Measurements from ENCODE around the gene KIF26A.

The KIF26A gene

GRCh38 chr14:104104076-104104901, 34.1 kb upstream of the KIF26A start:
- no peaks in the 10 kb centered on the region for H3K36me3 ChIP-seq (ENCODE audit: control insufficient read depth in 2 of 2, insufficient read depth in 1 of 2, low read length in 2 of 2)
- H3K27ac ChIP-seq (ENCODE audit: extremely low read depth, low read depth, low read length) = no peak overlapping the region
- ChIA-PET POLR2A (no interaction called here), CTCF (interaction anchor here (1.4 kb wide), 1 partner anchor 10 kb away, joined by 3 read pairs; no protein-coding TSS in a partner anchor)
- TF ChIP-seq ZFHX2 (tag by site-specific recombination; conservative IDR thresholded peaks at IDR 0.05) = peak; percentile 21; the same call in 1 of the 2 replicates
- TF ChIP-seq ZNF514 (tag by site-specific recombination; IDR thresholded peaks at IDR 0.05) = no peak
- no peaks in the 10 kb centered on the region for H3K4me1 ChIP-seq (ENCODE audit: control insufficient read depth, insufficient read depth, low read length)
- H3K9me3 ChIP-seq (ENCODE audit: control insufficient read depth, insufficient read depth, low read depth, low read length) = no peaks in the 10 kb centered on the region
- H3K4me3 ChIP-seq (ENCODE audit: low read depth, low read length) = no peak overlapping the region

GRCh38 chr14:104105071-104105821, 33.1 kb upstream of the KIF26A start:
- Histone ChIP-seq H3K9me3 (ENCODE audit: control insufficient read depth, insufficient read depth, low read depth, low read length) (no peaks in the 10 kb centered on the region), H3K27ac (ENCODE audit: extremely low read depth, low read depth, low read length) (no peak overlapping the region), H3K4me1 (ENCODE audit: control insufficient read depth, insufficient read depth, low read length) (no peaks in the 10 kb centered on the region), H3K36me3 (ENCODE audit: control insufficient read depth in 2 of 2, insufficient read depth in 1 of 2, low read length in 2 of 2) (no peaks in the 10 kb centered on the region), H3K4me3 (ENCODE audit: low read depth, low read length) (no peak overlapping the region)
- ChIA-PET CTCF (no interaction called here), POLR2A (no interaction called here)
- TF ChIP-seq ZNF274 (IDR thresholded peaks at IDR 0.05; ENCODE audit: low read length) (no peak), ZNF274 (tag by site-specific recombination; IDR thresholded peaks at IDR 0.05; ENCODE audit: borderline replicate concordance) (no peak), SP2 (tag by site-specific recombination; IDR thresholded peaks at IDR 0.05) (0 out of 2 replicates have a peak, but pooled peaks have one; percentile 5)

- TF ChIP-seq ZNF658 (tag by site-specific recombination; IDR thresholded peaks at IDR 0.05) = no peak
- TF ChIP-seq AEBP2 (tag by site-specific recombination; IDR thresholded peaks at IDR 0.05; ENCODE audit: borderline replicate concordance) = no peak
- TF ChIP-seq ZNF76 (tag by site-specific recombination; IDR thresholded peaks at IDR 0.05; ENCODE audit: borderline replicate concordance, low read depth) = no peak
- TF ChIP-seq ZNF335 (tag by site-specific recombination; conservative IDR thresholded peaks at IDR 0.05) = 0 out of 2 replicates have a peak, but pooled peaks have one; percentile 32
- no peaks in the 10 kb centered on the region for H3K9me3 ChIP-seq (ENCODE audit: control insufficient read depth, insufficient read depth, low read depth, low read length)
- no peak overlapping the region for H3K4me3 ChIP-seq (ENCODE audit: low read depth, low read length)
- ChIA-PET CTCF (interaction anchor here (1.4 kb wide), 1 partner anchor 12 kb away, joined by 4 read pairs; no protein-coding TSS in a partner anchor), POLR2A (no interaction called here)
- no peaks in the 10 kb centered on the region for H3K4me1 ChIP-seq (ENCODE audit: control insufficient read depth, insufficient read depth, low read length)
- no peak overlapping the region for H3K27ac ChIP-seq (ENCODE audit: extremely low read depth, low read depth, low read length)
- H3K36me3 ChIP-seq (ENCODE audit: control insufficient read depth in 2 of 2, insufficient read depth in 1 of 2, low read length in 2 of 2) = no peaks in the 10 kb centered on the region
These were observed 32.4 kb upstream of the KIF26A start for GRCh38 chr14:104105822-104106470.

- Histone ChIP-seq H3K27ac (ENCODE audit: extremely low read depth, low read depth, low read length) (no peak overlapping the region), H3K9me3 (ENCODE audit: control insufficient read depth, insufficient read depth, low read depth, low read length) (no peaks in the 10 kb centered on the region), H3K4me3 (ENCODE audit: low read depth, low read length) (no peak overlapping the region), H3K36me3 (ENCODE audit: control insufficient read depth in 2 of 2, insufficient read depth in 1 of 2, low read length in 2 of 2) (no peaks in the 10 kb centered on the region), H3K4me1 (ENCODE audit: control insufficient read depth, insufficient read depth, low read length) (no peaks in the 10 kb centered on the region)
- ChIA-PET POLR2A (no interaction called here), CTCF (interaction anchor here (0.6 to 1.4 kb wide), 2 partner anchors 12 to 23 kb away, joined by 3 to 4 read pairs; no protein-coding TSS in a partner anchor)
- TF ChIP-seq GFI1B (tag by site-specific recombination; IDR thresholded peaks at IDR 0.05) (no peak), ZNF623 (tag by site-specific recombination; IDR thresholded peaks at IDR 0.05) (no peak), ZFHX2 (tag by site-specific recombination; conservative IDR thresholded peaks at IDR 0.05) (peak; percentile 37; the same call in 1 of the 2 replicates), ZNF549 (tag by site-specific recombination; IDR thresholded peaks at IDR 0.05) (no peak), ZNF621 (tag by site-specific recombination; IDR thresholded peaks at IDR 0.05) (no peak), ZNF560 (tag by site-specific recombination; IDR thresholded peaks at IDR 0.05; ENCODE audit: borderline replicate concordance) (no peak), ZNF362 (tag by site-specific recombination; IDR thresholded peaks at IDR 0.05) (no peak), ZNF548 (tag by site-specific recombination; IDR thresholded peaks at IDR 0.05) (no peak), HOXD13 (CRISPR knock-in tag; IDR thresholded peaks at IDR 0.05; ENCODE audit: borderline replicate concordance) (no peak), GLIS2 (tag by site-specific recombination; IDR thresholded peaks at IDR 0.05) (0 out of 2 replicates have a peak, but pooled peaks have one; percentile 9)
These were observed 31.9 kb upstream of the KIF26A start for GRCh38 chr14:104106471-104106991.

All from HEK293 (cell line).